ENCODE measurements around the gene RFX2.
"Not testable (repeated sequence)": the region's sequence is repeated elsewhere in the genome, so short reads cannot be mapped to it uniquely, and the experiment has no call there.

Gene RFX2

GRCh38 chr19:6007866-6008265 is 102.4 kb downstream of the RFX2 start:
- DNase-seq = no peak
- in situ Hi-C loops (cut with HindIII; ENCODE audit: low pct_ligation_motif_present, low pct_unique_long_range_greater_than_20kb, low sequenced_read_pairs) = no loop called here

GRCh38 chr19:6006896-6007295 is 103.4 kb downstream of the RFX2 start:
- in situ Hi-C loops (cut with HindIII; ENCODE audit: low pct_ligation_motif_present, low pct_unique_long_range_greater_than_20kb, low sequenced_read_pairs) = no loop called here
- no peak for DNase-seq

- DNase-seq; in situ Hi-C loops (cut with HindIII; ENCODE audit: low pct_ligation_motif_present, low pct_unique_long_range_greater_than_20kb, low sequenced_read_pairs): not testable (repeated sequence)
Observed at GRCh38 chr19:6006070-6006446, 104.2 kb downstream of the RFX2 start.

GRCh38 chr19:6005321-6006069 is 104.8 kb downstream of the RFX2 start:
- in situ Hi-C loops (cut with HindIII; ENCODE audit: low pct_ligation_motif_present, low pct_unique_long_range_greater_than_20kb, low sequenced_read_pairs) = no loop called here
- no peak for DNase-seq

- in situ Hi-C loops (cut with HindIII; ENCODE audit: low pct_ligation_motif_present, low pct_unique_long_range_greater_than_20kb, low sequenced_read_pairs) = no loop called here
- no peak for DNase-seq
Observed at GRCh38 chr19:6003976-6004375, 106.3 kb downstream of the RFX2 start.

- no peak for DNase-seq
- in situ Hi-C loops (cut with HindIII; ENCODE audit: low pct_ligation_motif_present, low pct_unique_long_range_greater_than_20kb, low sequenced_read_pairs) = no loop called here
Observed at GRCh38 chr19:6002591-6002990, 107.7 kb downstream of the RFX2 start.

- in situ Hi-C loops (cut with HindIII; ENCODE audit: low pct_ligation_motif_present, low pct_unique_long_range_greater_than_20kb, low sequenced_read_pairs) = no loop called here
- no peak for DNase-seq
Observed at GRCh38 chr19:6000228-6000847, 110.0 kb downstream of the RFX2 start.

GRCh38 chr19:5999693-6000092 is 110.6 kb downstream of the RFX2 start:
- no peak for DNase-seq
- in situ Hi-C loops (cut with HindIII; ENCODE audit: low pct_ligation_motif_present, low pct_unique_long_range_greater_than_20kb, low sequenced_read_pairs) = no loop called here

GRCh38 chr19:5997371-5997770 is 112.9 kb downstream of the RFX2 start:
- in situ Hi-C loops (cut with HindIII; ENCODE audit: low pct_ligation_motif_present, low pct_unique_long_range_greater_than_20kb, low sequenced_read_pairs) = no loop called here
- DNase-seq = no peak

GRCh38 chr19:5996623-5997320 is 113.5 kb downstream of the RFX2 start:
- no peak for DNase-seq
- in situ Hi-C loops (cut with HindIII; ENCODE audit: low pct_ligation_motif_present, low pct_unique_long_range_greater_than_20kb, low sequenced_read_pairs) = no loop called here

- DNase-seq = no peak
- in situ Hi-C loops (cut with HindIII; ENCODE audit: low pct_ligation_motif_present, low pct_unique_long_range_greater_than_20kb, low sequenced_read_pairs) = no loop called here
Observed at GRCh38 chr19:5996102-5996501, 114.2 kb downstream of the RFX2 start.

GRCh38 chr19:5995606-5996005 is 114.7 kb downstream of the RFX2 start:
- DNase-seq = no peak

GRCh38 chr19:5994405-5995165 is 115.7 kb downstream of the RFX2 start:
- in situ Hi-C loops (cut with HindIII; ENCODE audit: low pct_ligation_motif_present, low pct_unique_long_range_greater_than_20kb, low sequenced_read_pairs) = no loop called here
- no peak for DNase-seq

More at GRCh38 chr19:5995606-5996005, 114.7 kb downstream of the RFX2 start:
- in situ Hi-C loops (cut with HindIII; ENCODE audit: low pct_ligation_motif_present, low pct_unique_long_range_greater_than_20kb, low sequenced_read_pairs) = no loop called here

- DNase-seq = no peak
- in situ Hi-C loops (cut with HindIII; ENCODE audit: low pct_ligation_motif_present, low pct_unique_long_range_greater_than_20kb, low sequenced_read_pairs) = no loop called here
Observed at GRCh38 chr19:5993648-5994358, 116.5 kb downstream of the RFX2 start.

GRCh38 chr19:5993201-5993600 is 117.1 kb downstream of the RFX2 start:
- in situ Hi-C loops (cut with HindIII; ENCODE audit: low pct_ligation_motif_present, low pct_unique_long_range_greater_than_20kb, low sequenced_read_pairs) = no loop called here

GRCh38 chr19:5992756-5993155 is 117.5 kb downstream of the RFX2 start:
- in situ Hi-C loops (cut with HindIII; ENCODE audit: low pct_ligation_motif_present, low pct_unique_long_range_greater_than_20kb, low sequenced_read_pairs) = no loop called here
- no peak for DNase-seq

More at GRCh38 chr19:5993201-5993600, 117.1 kb downstream of the RFX2 start:
- DNase-seq = no peak

GRCh38 chr19:5991244-5991838 is 119.0 kb downstream of the RFX2 start:
- no peak for DNase-seq
- in situ Hi-C loops (cut with HindIII; ENCODE audit: low pct_ligation_motif_present, low pct_unique_long_range_greater_than_20kb, low sequenced_read_pairs) = no loop called here

GRCh38 chr19:5990289-5990797 is 120.0 kb downstream of the RFX2 start:
- in situ Hi-C loops (cut with HindIII; ENCODE audit: low pct_ligation_motif_present, low pct_unique_long_range_greater_than_20kb, low sequenced_read_pairs) = no loop called here
- DNase-seq = no peak
